A673 (cell line): ENCODE results near the gene MXD1. TPM values are rescaled to one million over a fixed set of nuclear protein-coding genes. Genes with fewer than 3 reads are reported as not detected.

Experiments
- BruUV-seq: library from RNA; stranded (reverse); fragments of 400-500 nt; replicated peaks from 2 replicates; lab custom pipeline; 2021; lab: Mats Ljungman, UMichigan
- CTCF ChIA-PET: fragments of 300-600 bp; sonication (Branson Sonifier 250); formaldehyde crosslinking; loops from one replicate; lab custom pipeline; 2022; ENCODE audit warnings: antibody characterized with exemption; lab: Charles Lee
- POLR2A ChIA-PET: fragments of 300-600 bp; sonication (Branson Sonifier 250); formaldehyde crosslinking; loops from one replicate; lab custom pipeline; 2022; ENCODE audit warnings: antibody characterized with exemption; ENCODE audit not compliant: low non-redundant PET; lab: Charles Lee
- DNase-seq: peaks from one replicate; pipeline ENCODE4 v3.0.0-alpha.2; 2015; ENCODE audit warnings: low spot score
- H3K27ac ChIP-seq: fragments of 200-600 bp; sonication (generic); 2 replicates; pipeline ENCODE4 v1.5.1; 2016; ENCODE audit warnings: mixed run types, low read depth, mild to moderate bottlenecking, mixed read lengths, antibody characterized with exemption, low read length; ENCODE audit not compliant: poor library complexity, severe bottlenecking
- H3K27me3 ChIP-seq: fragments of 200-600 bp; sonication (generic); replicated peaks from 2 replicates; pipeline ENCODE4 v1.6.1; 2017; ENCODE audit warnings: mixed run types, low read depth, mild to moderate bottlenecking, mixed read lengths, antibody characterized with exemption, low read length; ENCODE audit not compliant: insufficient read depth, poor library complexity
- H3K36me3 ChIP-seq: fragments of 200-600 bp; sonication (generic); 2 replicates; pipeline ENCODE4 v1.6.1; 2016; ENCODE audit warnings: mixed run types, mild to moderate bottlenecking, mixed read lengths, antibody characterized with exemption, low read length; ENCODE audit not compliant: insufficient read depth, poor library complexity, severe bottlenecking
- H3K4me1 ChIP-seq: fragments of 200-600 bp; sonication (generic); 2 replicates; pipeline ENCODE4 v1.6.1; 2017; ENCODE audit warnings: mixed run types, mild to moderate bottlenecking, mixed read lengths, antibody characterized with exemption, low read length; ENCODE audit not compliant: insufficient read depth, poor library complexity, severe bottlenecking
- H3K4me3 ChIP-seq: fragments of 200-600 bp; sonication (generic); 2 replicates; pipeline ENCODE4 v1.5.1; 2016; ENCODE audit warnings: low read depth, mixed run types, mild to moderate bottlenecking, mixed read lengths, low read length; ENCODE audit not compliant: poor library complexity, severe bottlenecking
- H3K9me3 ChIP-seq: fragments of 200-600 bp; sonication (generic); 2 replicates; pipeline ENCODE4 v1.6.1; 2016; ENCODE audit warnings: mixed run types, low read depth, mild to moderate bottlenecking, mixed read lengths, antibody characterized with exemption, low read length; ENCODE audit not compliant: poor library complexity, severe bottlenecking
- CTCF ChIP-seq: fragments of 300-800, 200-600 bp; sonication (generic); conservative IDR thresholded peaks from 2 replicates; pipeline ENCODE4 v1.5.1; 2017; ENCODE audit warnings: low read depth, mild to moderate bottlenecking, antibody characterized with exemption, low read length, moderate library complexity, mixed read lengths
- EZH2 ChIP-seq: fragments of 200-600 bp; sonication (generic); IDR thresholded peaks from 2 replicates; pipeline ENCODE4 v1.6.1; 2017; ENCODE audit warnings: borderline replicate concordance, low read depth, mild to moderate bottlenecking, mixed read lengths, antibody characterized with exemption, low read length; ENCODE audit not compliant: poor library complexity, severe bottlenecking
- intact Hi-C: fragments of 100-400 bp; cut with micrococcal nuclease; formaldehyde crosslinking; loops from one replicate; pipeline ENCODE4 v1.10.0; 2022; ENCODE audit not compliant: unreplicated experiment
- total RNA-seq: library from RNA; stranded (reverse); gene quantifications from 2 replicates; pipeline ENCODE4 v1.2.3, GENCODE V29; 2021

Gene MXD1
- total RNA-seq, 1 experiment from 2014 or later = 3.7 TPM

GRCh38 chr2:69933839-69934613 is 19.1 kb downstream of the MXD1 start:
- Histone ChIP-seq H3K27me3 (no peaks in the 10 kb centered on the region), H3K4me3 (no peak overlapping the region), H3K36me3 (no peaks in the 10 kb centered on the region), H3K9me3 (no peaks in the 10 kb centered on the region), H3K27ac (no peak overlapping the region), H3K4me1 (no peaks in the 10 kb centered on the region)
- intact Hi-C loops = no loop called here
- no TSS peak for BruUV-seq
- TF ChIP-seq CTCF = no peak
- TF ChIP-seq EZH2 = no peak
- DNase-seq = no peak
- POLR2A ChIA-PET = no interaction called here
- CTCF ChIA-PET = no interaction called here

- Histone ChIP-seq H3K27me3 (no peaks in the 10 kb centered on the region), H3K9me3 (no peaks in the 10 kb centered on the region), H3K4me1 (no peaks in the 10 kb centered on the region), H3K36me3 (no peaks in the 10 kb centered on the region), H3K4me3 (no peak overlapping the region), H3K27ac (no peak overlapping the region)
- TF ChIP-seq CTCF (no peak), EZH2 (no peak)
- ChIA-PET CTCF (no interaction called here), POLR2A (no interaction called here)
- DNase-seq = no peak
- intact Hi-C loops = no loop called here
- BruUV-seq = no TSS peak
Observed at GRCh38 chr2:69934614-69934908, 19.7 kb downstream of the MXD1 start.

GRCh38 chr2:69935011-69935410 is 20.1 kb downstream of the MXD1 start:
- H3K27me3 ChIP-seq = no peaks in the 10 kb centered on the region
- no peak for DNase-seq
- H3K27ac ChIP-seq = no peak overlapping the region
- ChIA-PET POLR2A (no interaction called here), CTCF (no interaction called here)
- TF ChIP-seq EZH2 (no peak), CTCF (no peak)
- H3K9me3 ChIP-seq = no peaks in the 10 kb centered on the region
- no peaks in the 10 kb centered on the region for H3K4me1 ChIP-seq
- no TSS peak for BruUV-seq
- intact Hi-C loops = no loop called here
- H3K4me3 ChIP-seq = no peak overlapping the region
- H3K36me3 ChIP-seq = no peaks in the 10 kb centered on the region
